Kasumi-1 (cell line): Measurements from ENCODE around the gene HIPK1.
"Not testable (repeated sequence)": the region's sequence is repeated elsewhere in the genome, so short reads cannot be mapped to it uniquely, and the experiment has no call there.

Experiments
- DNase-seq, 2 experiments: peaks; one replicate each; lab custom pipeline; 2025; lab: John Stamatoyannopoulos, UW

The HIPK1 gene

DNA sequence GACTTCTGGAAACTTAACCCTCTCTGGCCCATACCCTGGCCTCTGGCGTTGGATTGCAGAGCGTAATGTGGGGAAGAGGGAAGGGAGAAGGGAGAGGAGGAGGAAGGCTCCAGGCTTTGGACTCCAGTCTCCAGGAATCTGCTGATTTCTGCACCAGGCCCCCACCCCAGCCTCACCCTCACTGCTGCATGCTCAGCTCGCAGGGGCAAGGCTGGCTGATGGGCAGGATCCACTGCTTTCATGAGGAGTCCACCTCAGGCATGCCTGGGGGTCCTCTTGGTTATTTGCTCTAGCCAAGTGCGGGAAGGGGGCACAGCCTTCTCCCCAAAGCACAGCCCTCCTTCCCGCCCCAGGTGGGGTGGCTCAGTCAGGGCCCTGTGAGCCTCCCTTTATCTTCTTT lies 53.8 kb downstream of the HIPK1 start:
- DNase-seq = no peak

DNA sequence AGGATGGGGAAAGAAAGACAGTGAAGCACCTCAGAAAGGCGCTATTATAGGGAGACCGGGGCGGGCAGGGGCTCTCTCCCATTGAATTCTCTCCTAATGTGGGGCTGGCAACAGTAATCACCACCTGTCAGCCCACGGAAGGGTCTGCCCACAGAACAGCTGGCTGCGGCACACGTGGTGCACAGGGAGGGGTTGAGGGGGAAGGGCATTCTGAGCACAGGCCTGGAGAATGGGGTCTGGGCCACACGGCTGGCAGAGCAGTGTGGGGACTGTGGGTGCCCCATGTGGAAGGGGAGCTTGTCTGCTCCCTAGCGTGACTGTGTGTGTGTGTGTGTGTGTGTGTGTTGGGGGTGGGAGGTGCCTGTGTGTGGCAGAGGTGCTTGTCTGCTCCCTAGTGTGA lies 54.3 kb downstream of the HIPK1 start:
- DNase-seq = no peak

GRCh38 chr1:113983826-113984225 lies 54.7 kb downstream of the HIPK1 start:
- no peak for DNase-seq

- DNase-seq = no peak
Observed at GRCh38 chr1:113984710-113985109, 55.6 kb downstream of the HIPK1 start.

DNA sequence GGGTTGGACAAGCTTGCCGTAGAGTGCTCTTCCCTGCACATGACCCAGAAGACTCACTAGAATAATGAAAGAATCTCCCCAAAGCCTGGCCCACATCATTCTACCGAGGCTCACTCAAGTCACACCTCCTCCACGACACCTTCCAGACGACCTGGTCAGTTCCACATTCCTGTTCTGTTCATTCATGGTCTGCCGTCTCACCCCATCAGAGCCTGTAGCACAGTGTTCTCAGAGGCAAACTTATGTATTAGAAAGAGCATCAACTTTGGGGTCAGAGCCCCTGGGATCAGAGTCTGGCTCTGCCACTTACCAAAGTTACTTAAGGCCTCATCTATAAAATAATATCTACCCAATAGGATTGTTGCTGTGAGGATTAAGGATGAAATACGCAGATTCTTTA lies 57.7 kb downstream of the HIPK1 start:
- no peak for DNase-seq

DNA sequence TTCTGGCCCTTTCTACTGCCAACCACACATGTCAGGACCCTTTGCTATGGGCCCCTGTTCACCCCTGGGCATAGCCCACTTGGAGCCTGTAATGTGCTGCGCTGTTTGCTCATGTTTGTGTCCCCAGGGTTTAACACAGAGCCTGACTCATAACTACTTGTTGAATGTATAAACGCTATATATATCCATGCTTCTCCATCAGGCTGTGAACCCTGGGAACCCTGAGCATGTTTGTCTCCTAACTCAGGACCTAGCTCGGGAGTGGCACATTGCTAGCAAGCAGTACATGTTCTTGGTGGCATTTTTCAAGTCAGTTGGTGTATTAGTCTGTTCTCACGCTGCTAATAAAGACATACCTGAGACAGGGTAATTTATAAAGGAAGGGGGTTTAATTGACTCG lies 58.1 kb downstream of the HIPK1 start:
- DNase-seq = no peak

- DNase-seq = no peak
Observed at GRCh38 chr1:113990530-113990929, 61.4 kb downstream of the HIPK1 start.

GRCh38 chr1:113990961-113991360 lies 61.8 kb downstream of the HIPK1 start:
- no peak for DNase-seq

- no peak for DNase-seq
Observed at GRCh38 chr1:113991467-113991997, 62.4 kb downstream of the HIPK1 start.

GRCh38 chr1:113993072-113993471 lies 63.9 kb downstream of the HIPK1 start:
- no peak for DNase-seq

DNA sequence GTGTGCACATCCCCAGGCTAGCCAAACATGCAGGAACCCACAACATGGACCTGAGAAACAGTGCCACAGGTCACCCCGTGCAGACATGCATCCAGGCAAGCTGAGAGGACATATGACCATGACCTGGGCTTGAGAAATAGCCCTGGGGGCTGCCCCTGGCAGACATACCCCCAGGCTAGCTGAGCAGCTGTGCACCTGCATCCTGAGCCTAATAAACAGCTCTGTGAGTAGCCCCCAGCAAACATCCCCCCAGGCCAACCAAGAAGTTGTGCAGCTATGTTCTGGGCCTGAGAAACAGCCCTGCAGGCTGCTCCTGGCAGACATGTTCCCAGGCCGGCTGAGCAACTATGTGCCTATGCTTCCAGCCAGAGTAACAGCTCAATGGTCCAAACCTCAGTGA lies 64.6 kb downstream of the HIPK1 start:
- DNase-seq = no peak

- DNase-seq = no peak
Observed at GRCh38 chr1:113995382-113995781, 66.3 kb downstream of the HIPK1 start.

GRCh38 chr1:113998361-113998760 lies 69.2 kb downstream of the HIPK1 start:
- DNase-seq = no peak

DNA sequence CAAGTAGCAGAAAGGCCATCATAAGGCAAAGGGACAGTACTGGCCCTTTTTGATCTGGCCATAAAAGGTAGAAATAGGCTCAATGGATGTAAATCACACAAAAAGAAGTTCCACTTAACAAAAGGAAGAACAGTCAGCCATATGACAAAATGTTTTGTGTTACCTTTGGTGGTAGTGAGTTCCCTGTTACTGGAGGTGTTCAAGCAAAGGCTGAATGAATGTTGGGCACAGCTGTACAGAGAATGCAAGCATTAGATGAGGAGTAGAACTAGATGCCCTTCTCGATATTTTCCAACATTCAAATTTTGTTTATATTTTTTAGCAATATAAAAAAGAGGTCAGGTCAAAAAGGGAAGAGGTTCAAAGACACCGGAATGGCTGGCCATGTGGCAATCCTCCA lies 70.1 kb downstream of the HIPK1 start:
- DNase-seq = no peak

GRCh38 chr1:113999799-114000198 lies 70.7 kb downstream of the HIPK1 start:
- DNase-seq = no peak

- no peak for DNase-seq
Observed at GRCh38 chr1:114000406-114000805, 71.3 kb downstream of the HIPK1 start.

DNA sequence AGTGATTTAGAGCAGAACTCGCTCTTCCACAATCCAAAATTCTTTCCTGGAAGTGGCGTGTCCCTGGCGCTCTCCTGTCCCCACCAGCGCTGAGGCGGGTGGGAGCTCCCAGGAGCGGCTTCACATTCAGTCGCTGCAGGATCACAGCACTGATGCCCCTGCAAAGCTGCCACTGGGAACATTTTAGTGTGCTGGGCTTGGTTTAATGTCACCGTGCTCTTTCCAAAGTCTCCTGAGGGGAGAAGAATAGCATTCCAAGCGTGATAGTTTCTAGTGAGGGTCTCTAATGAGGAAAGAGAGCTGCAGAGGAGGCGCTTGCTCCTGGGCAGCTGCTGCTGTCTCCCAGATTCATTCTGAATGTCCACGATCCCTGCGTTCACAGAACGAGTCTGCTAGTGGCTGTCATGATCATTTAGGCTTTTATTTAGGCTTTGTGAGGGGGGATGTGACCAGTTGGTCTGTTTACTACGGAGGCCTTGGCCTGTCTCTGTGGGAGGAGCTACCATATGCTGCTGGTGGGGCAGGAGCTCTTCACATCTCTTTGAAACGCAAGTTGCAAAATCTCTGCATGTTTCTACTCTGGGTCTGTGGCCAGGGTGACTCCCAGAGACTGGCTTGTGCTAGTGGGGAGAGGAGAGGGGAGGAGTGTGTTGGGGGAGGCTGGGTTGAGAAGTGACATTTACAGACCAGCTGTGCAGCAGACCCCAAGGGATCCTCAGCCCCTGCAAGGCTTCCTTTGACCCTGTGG lies 73.5 kb downstream of the HIPK1 start:
- DNase-seq = no peak

- no peak for DNase-seq
Observed at GRCh38 chr1:114003431-114003830, 74.3 kb downstream of the HIPK1 start.

DNA sequence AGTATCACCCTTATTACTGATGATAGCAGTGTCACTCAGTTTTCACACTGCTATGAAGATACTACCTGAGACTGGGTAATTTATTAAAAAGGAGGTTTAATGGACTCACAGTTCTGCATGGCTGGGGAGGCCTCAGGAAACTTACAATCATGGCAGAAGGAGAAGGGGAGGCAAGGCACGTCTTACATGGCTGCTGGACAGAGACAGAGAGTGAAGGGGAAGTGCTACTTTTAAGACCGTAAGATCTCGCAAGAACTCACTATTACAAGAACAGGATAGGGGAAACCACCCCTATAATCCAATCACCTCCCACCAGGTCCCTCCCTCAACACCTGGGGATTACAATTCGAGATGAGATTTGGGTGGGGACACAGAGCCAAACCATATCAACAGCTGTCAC lies 77.7 kb downstream of the HIPK1 start:
- DNase-seq = not testable (repeated sequence)

DNA sequence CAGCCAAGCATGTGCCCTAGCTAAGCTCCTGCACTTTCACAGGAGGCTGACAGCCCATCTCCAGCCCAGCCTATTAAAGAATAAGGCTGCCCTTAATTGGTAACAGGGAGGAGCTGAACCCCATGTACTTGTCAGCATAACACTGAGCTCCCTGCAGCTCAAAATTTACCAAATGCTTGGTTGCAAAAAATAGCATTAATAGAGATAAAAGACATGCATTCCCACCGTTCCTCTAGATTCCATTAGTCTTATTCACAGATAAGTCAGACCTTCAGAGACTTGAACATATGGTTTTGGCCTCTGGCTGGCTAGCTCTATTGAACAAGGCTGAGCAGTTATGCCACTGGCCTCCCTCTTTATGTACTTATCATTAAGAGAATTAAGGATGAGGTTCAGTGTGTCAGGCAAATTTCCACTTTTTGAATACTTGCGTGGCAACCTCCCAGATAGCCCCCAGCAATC lies 79.4 kb downstream of the HIPK1 start:
- DNase-seq = no peak

DNA sequence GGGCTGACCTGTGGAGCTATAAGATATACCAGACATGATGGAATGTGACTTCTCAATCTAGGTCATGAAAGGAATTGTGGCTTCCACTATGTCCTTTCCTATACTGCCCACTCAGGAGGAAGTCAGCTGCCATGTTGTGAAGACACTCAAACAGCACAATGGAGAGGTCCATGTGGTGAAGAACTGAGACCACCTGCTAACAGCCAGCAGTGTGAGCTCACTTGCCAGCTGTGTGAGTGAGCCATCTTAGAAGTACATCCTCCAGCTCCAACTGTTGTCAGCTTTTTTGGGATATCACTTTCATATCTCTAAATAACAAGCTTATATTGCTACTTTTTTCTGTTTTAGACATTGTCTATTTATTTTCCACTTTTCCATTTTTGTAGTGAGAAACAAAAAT lies 79.9 kb downstream of the HIPK1 start:
- no peak for DNase-seq

GRCh38 chr1:114009393-114009792 lies 80.3 kb downstream of the HIPK1 start:
- no peak for DNase-seq

- no peak for DNase-seq
Observed at GRCh38 chr1:114010433-114011184, 81.5 kb downstream of the HIPK1 start.
